Dermis microvascular lymphatic vessel endothelial cell (primary cell): ENCODE measurements around the gene CRYGS. TPM values are rescaled to one million over a fixed set of nuclear protein-coding genes. Genes with fewer than 3 reads are reported as not detected.

ENCODE experiments used
- DNase-seq, 2 donors: peaks; one replicate each; pipeline versions ENCODE4 v3.0.0 to v3.0.0-alpha.2; 2010; ENCODE audit warnings: low read depth in 2 of 2
- total RNA-seq: library from RNA; depleted of rRNA; stranded (reverse); fragments of >200 nt; gene quantifications from 2 replicates; pipeline ENCODE4 v1.2.1, GENCODE V29; 2014

CRYGS gene
- total RNA-seq, 1 donor from 2014 or later = 0.77 TPM

DNA sequence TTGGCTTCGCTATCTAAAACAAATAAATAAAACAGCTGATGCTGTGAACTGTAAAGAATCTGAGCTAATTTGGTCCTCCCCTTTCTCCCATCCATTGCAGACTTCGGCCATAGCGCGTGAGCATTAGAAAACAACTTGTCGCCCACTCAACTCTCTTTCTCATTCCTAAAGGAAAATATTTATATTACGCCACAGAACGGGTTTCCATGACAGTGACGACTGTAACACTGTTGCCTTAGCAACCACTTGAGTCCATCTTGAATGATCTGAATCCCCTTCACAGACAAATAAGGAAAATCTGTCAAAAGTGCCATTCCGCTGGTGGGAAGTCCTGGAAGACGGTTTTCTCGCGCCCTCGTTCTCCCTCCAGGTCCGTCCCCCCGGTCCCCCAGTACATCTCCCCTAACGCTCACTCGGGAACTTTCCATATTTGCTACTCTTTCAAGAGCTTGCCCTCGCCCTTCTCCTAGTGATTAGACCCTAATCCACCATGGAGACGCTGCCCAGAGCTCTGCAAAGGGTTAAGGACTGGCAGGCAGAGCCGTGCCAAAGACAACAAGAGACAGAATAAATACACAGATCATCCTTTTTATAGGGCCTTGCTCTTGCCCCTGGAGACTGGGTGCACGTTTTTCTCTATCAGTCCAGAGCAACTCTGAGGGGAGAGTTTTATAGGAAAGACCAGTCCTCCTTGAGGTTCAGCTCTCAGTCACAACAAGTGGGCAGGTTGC lies 50.5 kb downstream of the CRYGS start:
- DNase-seq = no peak

DNA sequence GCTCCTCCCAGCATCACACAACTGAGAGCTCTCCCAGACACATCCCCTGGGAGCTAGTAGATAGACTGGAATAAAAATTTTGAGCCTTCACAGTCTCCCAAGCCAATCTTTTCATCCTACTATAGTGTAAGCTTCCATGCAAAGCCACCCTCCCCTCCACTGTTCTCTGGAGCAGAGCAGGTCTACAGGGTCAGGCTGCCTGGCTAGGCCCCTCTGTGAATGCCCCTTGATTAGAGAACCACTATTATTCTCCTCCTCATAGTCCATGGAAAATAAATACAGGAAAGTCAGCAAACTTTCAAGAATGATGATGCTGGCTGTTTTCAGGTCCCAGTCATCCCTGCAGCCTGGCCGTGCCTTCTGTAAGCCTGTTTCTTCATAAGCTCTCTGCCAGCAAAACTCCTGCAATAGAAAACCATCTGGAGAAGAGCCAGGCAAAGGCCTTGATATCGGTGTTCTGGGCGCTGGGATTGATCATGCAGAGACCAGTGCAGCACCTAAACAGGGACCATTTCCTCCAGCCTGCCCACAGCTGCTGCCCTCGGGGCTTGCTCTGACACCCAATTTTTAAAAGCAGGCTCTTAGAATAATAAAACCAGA lies 51.7 kb downstream of the CRYGS start:
- no peak for DNase-seq

DNA sequence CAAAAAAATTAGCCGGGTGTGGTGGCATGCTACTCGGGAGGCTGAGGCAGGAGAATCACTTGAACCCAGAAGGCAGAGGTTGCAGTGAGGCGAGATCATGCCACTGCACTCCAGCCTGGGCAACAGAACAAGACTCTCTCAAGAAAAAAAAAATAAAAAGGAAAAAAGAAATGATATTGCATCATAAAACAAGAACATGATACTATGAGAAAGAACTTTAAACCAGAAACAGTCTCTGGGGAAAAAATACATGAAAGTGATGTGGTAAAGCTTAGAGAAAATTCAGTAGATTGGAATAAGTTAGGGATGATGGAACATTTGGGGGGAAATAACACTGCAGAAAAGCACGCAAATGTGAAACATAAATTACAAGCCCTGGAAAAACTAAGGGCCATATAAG lies 54.7 kb downstream of the CRYGS start:
- no peak for DNase-seq

Other genes with a start within 250 kb of the CRYGS start
- 1.1 and 2.2 TPM in 2 replicates for gene DGKG, start 182.1 kb downstream of the CRYGS start, total RNA-seq
- 16.2 and 17.4 TPM in 2 replicates for gene TBCCD1, start 23.0 kb upstream of the CRYGS start, total RNA-seq
- 38.3 and 38.9 TPM in 2 replicates for gene DNAJB11, start 26.3 kb upstream of the CRYGS start, total RNA-seq
- gene AHSG, start 68.7 kb upstream of the CRYGS start, total RNA-seq = under 0.01 TPM in 1 of 2 replicates, not detected in the other
- not detected in 2 replicates for gene FETUB, start 96.0 kb upstream of the CRYGS start, total RNA-seq
- not detected in 2 replicates for gene HRG, start 121.6 kb upstream of the CRYGS start, total RNA-seq
- gene KNG1, start 173.0 kb upstream of the CRYGS start, total RNA-seq = not detected in 2 replicates
- 329 and 384 TPM in 2 replicates for gene EIF4A2, start 239.2 kb upstream of the CRYGS start, total RNA-seq